Measurements from ENCODE around the gene CREB5. TPM values are rescaled to one million over a fixed set of nuclear protein-coding genes. Genes with fewer than 3 reads are reported as not detected.

CREB5 gene
- total RNA-seq, 1 experiment from 2014 or later, result 1.3 TPM

DNA sequence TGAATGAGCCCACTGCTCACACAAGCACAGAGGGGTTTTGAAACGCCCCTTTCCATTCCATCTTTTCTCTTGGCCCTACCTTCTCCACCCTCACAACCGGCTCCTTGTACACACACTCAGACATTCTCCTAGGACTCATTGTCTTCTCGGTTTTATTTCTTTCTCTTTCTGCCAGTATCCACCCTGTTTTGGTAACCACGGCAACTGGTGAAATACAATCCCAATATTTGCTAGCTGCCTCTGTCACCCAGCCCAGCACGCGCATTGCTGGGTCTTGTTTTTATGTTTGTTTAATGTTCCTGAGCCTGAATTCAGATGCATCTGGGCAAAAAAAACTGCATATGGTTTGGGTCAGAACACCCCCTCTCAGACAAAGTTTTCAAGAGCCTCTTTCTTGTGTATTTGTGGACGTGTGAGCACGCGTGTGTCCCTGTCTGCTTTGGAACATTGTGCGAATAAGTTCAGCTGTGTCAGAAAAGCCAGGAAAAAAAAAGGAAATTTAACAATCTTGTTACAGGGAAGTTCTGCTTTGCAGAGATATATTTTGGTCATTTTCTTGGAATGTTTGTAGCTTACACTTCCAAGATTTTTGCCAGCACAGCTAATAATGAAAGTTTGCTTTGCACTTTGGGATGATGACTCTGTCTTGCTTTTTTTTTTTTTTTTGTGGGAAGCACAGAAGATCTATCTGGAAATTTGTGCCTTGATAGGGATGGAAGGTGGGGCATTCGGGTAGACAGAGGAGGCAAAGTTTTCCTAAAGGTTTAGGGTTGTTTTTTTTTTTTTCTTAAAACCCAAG, 320.0 kb downstream of the CREB5 start:
- no peak overlapping the region for H3K4me3 Mint-ChIP-seq
- no peak overlapping the region for H3K27ac Mint-ChIP-seq
- CTCF ChIA-PET, result no interaction called here
- POLR2A ChIA-PET, result interaction anchor here (0.7 kb wide), 2 partner anchors 22 to 1636 kb away, joined by 3 to 5 read pairs; no protein-coding TSS in a partner anchor
- no peaks in the 10 kb centered on the region for H3K9me3 Mint-ChIP-seq
- no peak; the same call in 1 of the 2 replicates for ATAC-seq
- no peaks in the 10 kb centered on the region for H3K27me3 Mint-ChIP-seq (ENCODE audit: low read depth)
- H3K36me3 Mint-ChIP-seq, result no peaks in the 10 kb centered on the region
- DNase-seq (ENCODE audit: low spot score), result no peak
- H3K4me1 Mint-ChIP-seq, result peaks cover 13% of the 10 kb centered on the region
- TF ChIP-seq ZNF121 (CRISPR knock-in tag; IDR thresholded peaks at IDR 0.05), result no peak
- no peak for TF ChIP-seq SP1 (CRISPR knock-in tag; conservative IDR thresholded peaks at IDR 0.05)
- TF ChIP-seq, protein P1, sequence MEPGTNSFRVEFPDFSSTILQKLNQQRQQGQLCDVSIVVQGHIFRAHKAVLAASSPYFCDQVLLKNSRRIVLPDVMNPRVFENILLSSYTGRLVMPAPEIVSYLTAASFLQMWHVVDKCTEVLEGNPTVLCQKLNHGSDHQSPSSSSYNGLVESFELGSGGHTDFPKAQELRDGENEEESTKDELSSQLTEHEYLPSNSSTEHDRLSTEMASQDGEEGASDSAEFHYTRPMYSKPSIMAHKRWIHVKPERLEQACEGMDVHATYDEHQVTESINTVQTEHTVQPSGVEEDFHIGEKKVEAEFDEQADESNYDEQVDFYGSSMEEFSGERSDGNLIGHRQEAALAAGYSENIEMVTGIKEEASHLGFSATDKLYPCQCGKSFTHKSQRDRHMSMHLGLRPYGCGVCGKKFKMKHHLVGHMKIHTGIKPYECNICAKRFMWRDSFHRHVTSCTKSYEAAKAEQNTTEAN (CRISPR knock-in tag; IDR thresholded peaks at IDR 0.05), result no peak
- TF ChIP-seq, protein P2, sequence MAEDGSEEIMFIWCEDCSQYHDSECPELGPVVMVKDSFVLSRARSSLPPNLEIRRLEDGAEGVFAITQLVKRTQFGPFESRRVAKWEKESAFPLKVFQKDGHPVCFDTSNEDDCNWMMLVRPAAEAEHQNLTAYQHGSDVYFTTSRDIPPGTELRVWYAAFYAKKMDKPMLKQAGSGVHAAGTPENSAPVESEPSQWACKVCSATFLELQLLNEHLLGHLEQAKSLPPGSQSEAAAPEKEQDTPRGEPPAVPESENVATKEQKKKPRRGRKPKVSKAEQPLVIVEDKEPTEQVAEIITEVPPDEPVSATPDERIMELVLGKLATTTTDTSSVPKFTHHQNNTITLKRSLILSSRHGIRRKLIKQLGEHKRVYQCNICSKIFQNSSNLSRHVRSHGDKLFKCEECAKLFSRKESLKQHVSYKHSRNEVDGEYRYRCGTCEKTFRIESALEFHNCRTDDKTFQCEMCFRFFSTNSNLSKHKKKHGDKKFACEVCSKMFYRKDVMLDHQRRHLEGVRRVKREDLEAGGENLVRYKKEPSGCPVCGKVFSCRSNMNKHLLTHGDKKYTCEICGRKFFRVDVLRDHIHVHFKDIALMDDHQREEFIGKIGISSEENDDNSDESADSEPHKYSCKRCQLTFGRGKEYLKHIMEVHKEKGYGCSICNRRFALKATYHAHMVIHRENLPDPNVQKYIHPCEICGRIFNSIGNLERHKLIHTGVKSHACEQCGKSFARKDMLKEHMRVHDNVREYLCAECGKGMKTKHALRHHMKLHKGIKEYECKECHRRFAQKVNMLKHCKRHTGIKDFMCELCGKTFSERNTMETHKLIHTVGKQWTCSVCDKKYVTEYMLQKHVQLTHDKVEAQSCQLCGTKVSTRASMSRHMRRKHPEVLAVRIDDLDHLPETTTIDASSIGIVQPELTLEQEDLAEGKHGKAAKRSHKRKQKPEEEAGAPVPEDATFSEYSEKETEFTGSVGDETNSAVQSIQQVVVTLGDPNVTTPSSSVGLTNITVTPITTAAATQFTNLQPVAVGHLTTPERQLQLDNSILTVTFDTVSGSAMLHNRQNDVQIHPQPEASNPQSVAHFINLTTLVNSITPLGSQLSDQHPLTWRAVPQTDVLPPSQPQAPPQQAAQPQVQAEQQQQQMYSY (CRISPR knock-in tag; IDR thresholded peaks at IDR 0.05), result no peak
- TF ChIP-seq, protein P3, sequence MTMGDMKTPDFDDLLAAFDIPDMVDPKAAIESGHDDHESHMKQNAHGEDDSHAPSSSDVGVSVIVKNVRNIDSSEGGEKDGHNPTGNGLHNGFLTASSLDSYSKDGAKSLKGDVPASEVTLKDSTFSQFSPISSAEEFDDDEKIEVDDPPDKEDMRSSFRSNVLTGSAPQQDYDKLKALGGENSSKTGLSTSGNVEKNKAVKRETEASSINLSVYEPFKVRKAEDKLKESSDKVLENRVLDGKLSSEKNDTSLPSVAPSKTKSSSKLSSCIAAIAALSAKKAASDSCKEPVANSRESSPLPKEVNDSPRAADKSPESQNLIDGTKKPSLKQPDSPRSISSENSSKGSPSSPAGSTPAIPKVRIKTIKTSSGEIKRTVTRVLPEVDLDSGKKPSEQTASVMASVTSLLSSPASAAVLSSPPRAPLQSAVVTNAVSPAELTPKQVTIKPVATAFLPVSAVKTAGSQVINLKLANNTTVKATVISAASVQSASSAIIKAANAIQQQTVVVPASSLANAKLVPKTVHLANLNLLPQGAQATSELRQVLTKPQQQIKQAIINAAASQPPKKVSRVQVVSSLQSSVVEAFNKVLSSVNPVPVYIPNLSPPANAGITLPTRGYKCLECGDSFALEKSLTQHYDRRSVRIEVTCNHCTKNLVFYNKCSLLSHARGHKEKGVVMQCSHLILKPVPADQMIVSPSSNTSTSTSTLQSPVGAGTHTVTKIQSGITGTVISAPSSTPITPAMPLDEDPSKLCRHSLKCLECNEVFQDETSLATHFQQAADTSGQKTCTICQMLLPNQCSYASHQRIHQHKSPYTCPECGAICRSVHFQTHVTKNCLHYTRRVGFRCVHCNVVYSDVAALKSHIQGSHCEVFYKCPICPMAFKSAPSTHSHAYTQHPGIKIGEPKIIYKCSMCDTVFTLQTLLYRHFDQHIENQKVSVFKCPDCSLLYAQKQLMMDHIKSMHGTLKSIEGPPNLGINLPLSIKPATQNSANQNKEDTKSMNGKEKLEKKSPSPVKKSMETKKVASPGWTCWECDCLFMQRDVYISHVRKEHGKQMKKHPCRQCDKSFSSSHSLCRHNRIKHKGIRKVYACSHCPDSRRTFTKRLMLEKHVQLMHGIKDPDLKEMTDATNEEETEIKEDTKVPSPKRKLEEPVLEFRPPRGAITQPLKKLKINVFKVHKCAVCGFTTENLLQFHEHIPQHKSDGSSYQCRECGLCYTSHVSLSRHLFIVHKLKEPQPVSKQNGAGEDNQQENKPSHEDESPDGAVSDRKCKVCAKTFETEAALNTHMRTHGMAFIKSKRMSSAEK (CRISPR knock-in tag; IDR thresholded peaks at IDR 0.05; ENCODE audit: borderline replicate concordance), result no peak
- no peak for TF ChIP-seq ZNF671 (CRISPR knock-in tag; IDR thresholded peaks at IDR 0.05)
- TF ChIP-seq, protein P4, sequence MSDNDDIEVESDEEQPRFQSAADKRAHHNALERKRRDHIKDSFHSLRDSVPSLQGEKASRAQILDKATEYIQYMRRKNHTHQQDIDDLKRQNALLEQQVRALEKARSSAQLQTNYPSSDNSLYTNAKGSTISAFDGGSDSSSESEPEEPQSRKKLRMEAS (CRISPR knock-in tag; IDR thresholded peaks at IDR 0.05), result no peak
- TF ChIP-seq ATF1 (CRISPR knock-in tag; IDR thresholded peaks at IDR 0.05), result no peak
- TF ChIP-seq, protein P5, sequence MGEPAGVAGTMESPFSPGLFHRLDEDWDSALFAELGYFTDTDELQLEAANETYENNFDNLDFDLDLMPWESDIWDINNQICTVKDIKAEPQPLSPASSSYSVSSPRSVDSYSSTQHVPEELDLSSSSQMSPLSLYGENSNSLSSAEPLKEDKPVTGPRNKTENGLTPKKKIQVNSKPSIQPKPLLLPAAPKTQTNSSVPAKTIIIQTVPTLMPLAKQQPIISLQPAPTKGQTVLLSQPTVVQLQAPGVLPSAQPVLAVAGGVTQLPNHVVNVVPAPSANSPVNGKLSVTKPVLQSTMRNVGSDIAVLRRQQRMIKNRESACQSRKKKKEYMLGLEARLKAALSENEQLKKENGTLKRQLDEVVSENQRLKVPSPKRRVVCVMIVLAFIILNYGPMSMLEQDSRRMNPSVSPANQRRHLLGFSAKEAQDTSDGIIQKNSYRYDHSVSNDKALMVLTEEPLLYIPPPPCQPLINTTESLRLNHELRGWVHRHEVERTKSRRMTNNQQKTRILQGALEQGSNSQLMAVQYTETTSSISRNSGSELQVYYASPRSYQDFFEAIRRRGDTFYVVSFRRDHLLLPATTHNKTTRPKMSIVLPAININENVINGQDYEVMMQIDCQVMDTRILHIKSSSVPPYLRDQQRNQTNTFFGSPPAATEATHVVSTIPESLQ (CRISPR knock-in tag; IDR thresholded peaks at IDR 0.05), result no peak
- TF ChIP-seq NR2C2 (CRISPR knock-in tag; IDR thresholded peaks at IDR 0.05), result no peak
- TF ChIP-seq SMAD3 (CRISPR knock-in tag; IDR thresholded peaks at IDR 0.05; ENCODE audit: borderline replicate concordance), result no peak
- no peak for TF ChIP-seq ZNF396 (CRISPR knock-in tag; IDR thresholded peaks at IDR 0.05; ENCODE audit: borderline replicate concordance)
- TF ChIP-seq RORB (CRISPR knock-in tag; IDR thresholded peaks at IDR 0.05), result no peak
- TF ChIP-seq, protein P6, sequence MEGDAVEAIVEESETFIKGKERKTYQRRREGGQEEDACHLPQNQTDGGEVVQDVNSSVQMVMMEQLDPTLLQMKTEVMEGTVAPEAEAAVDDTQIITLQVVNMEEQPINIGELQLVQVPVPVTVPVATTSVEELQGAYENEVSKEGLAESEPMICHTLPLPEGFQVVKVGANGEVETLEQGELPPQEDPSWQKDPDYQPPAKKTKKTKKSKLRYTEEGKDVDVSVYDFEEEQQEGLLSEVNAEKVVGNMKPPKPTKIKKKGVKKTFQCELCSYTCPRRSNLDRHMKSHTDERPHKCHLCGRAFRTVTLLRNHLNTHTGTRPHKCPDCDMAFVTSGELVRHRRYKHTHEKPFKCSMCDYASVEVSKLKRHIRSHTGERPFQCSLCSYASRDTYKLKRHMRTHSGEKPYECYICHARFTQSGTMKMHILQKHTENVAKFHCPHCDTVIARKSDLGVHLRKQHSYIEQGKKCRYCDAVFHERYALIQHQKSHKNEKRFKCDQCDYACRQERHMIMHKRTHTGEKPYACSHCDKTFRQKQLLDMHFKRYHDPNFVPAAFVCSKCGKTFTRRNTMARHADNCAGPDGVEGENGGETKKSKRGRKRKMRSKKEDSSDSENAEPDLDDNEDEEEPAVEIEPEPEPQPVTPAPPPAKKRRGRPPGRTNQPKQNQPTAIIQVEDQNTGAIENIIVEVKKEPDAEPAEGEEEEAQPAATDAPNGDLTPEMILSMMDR (IDR thresholded peaks at IDR 0.05), result no peak
- TF ChIP-seq, protein P7, sequence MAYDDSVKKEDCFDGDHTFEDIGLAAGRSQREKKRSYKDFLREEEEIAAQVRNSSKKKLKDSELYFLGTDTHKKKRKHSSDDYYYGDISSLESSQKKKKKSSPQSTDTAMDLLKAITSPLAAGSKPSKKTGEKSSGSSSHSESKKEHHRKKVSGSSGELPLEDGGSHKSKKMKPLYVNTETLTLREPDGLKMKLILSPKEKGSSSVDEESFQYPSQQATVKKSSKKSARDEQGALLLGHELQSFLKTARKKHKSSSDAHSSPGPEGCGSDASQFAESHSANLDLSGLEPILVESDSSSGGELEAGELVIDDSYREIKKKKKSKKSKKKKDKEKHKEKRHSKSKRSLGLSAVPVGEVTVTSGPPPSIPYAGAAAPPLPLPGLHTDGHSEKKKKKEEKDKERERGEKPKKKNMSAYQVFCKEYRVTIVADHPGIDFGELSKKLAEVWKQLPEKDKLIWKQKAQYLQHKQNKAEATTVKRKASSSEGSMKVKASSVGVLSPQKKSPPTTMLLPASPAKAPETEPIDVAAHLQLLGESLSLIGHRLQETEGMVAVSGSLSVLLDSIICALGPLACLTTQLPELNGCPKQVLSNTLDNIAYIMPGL (CRISPR knock-in tag; IDR thresholded peaks at IDR 0.05), result no peak
- TF ChIP-seq CBFB (CRISPR knock-in tag; IDR thresholded peaks at IDR 0.05; ENCODE audit: low read depth), result no peak
